Smooth muscle cell (in vitro differentiated cells): ENCODE measurements around the gene CADM3. TPM values are rescaled to one million over a fixed set of nuclear protein-coding genes. Genes with fewer than 3 reads are reported as not detected.

Source experiments
- DNase-seq: peaks from one replicate; lab custom pipeline; 2025; ENCODE audit not compliant: unreplicated experiment; lab: John Stamatoyannopoulos, UW
- H2AFZ ChIP-seq: fragments of 200-600 bp; sonication (generic); 2 replicates; pipeline ENCODE4 v1.6.0; 2016; ENCODE audit warnings: antibody characterized with exemption, low read depth, mild to moderate bottlenecking
- H3F3A ChIP-seq: fragments of 200-600 bp; sonication (generic); 2 replicates; pipeline ENCODE4 v1.6.0; 2017; ENCODE audit warnings: antibody characterized with exemption, low read depth
- H3K27ac ChIP-seq: fragments of 200-600 bp; sonication (generic); 2 replicates; pipeline ENCODE4 v1.5.1; 2016; ENCODE audit warnings: low read depth, mild to moderate bottlenecking
- H3K27me3 ChIP-seq: fragments of 200-600 bp; sonication (generic); 2 replicates; pipeline ENCODE4 v1.6.1; 2016; ENCODE audit warnings: low read depth, mild to moderate bottlenecking
- H3K36me3 ChIP-seq: fragments of 200-600 bp; sonication (generic); 2 replicates; pipeline ENCODE4 v1.5.1; 2016; ENCODE audit warnings: low read depth
- H3K4me1 ChIP-seq: fragments of 200-600 bp; sonication (generic); 2 replicates; pipeline ENCODE4 v1.5.1; 2016; ENCODE audit warnings: low read depth
- H3K4me2 ChIP-seq: fragments of 200-600 bp; sonication (generic); 2 replicates; pipeline ENCODE4 v1.6.0; 2016; ENCODE audit warnings: mild to moderate bottlenecking
- H3K4me3 ChIP-seq: fragments of 200-600 bp; sonication (generic); 2 replicates; pipeline ENCODE4 v1.5.1; 2016; ENCODE audit warnings: mild to moderate bottlenecking
- H3K79me2 ChIP-seq: fragments of 200-600 bp; sonication (generic); 2 replicates; pipeline ENCODE4 v1.6.0; 2016; ENCODE audit warnings: low read depth, mild to moderate bottlenecking
- H3K9ac ChIP-seq: fragments of 200-600 bp; sonication (generic); 2 replicates; pipeline ENCODE4 v1.6.0; 2016; ENCODE audit warnings: low read depth
- H3K9me3 ChIP-seq: fragments of 200-600 bp; sonication (generic); replicated peaks from 2 replicates; pipeline ENCODE4 v1.5.1; 2016; ENCODE audit warnings: low read depth
- H4K20me1 ChIP-seq: fragments of 200-600 bp; sonication (generic); 2 replicates; pipeline ENCODE4 v1.6.0; 2016; ENCODE audit warnings: low read depth
- WGBS: methylation state at CpG from one replicate; pipeline ENCODE4 v1.1.7; 2016; ENCODE audit warnings: low lambda C conversion rate; 5-methylcytosine and 5-hydroxymethylcytosine counted together
- polyA plus RNA-seq: library from polyadenylated mRNA; unstranded; fragments of >200 nt; fragmentation: Nextera tagmentation; extraction: Ambion mirVana; gene quantifications from 2 replicates; pipeline ENCODE4 v1.2.1, GENCODE V29; 2016
- total RNA-seq: library from RNA; depleted of rRNA; stranded (reverse); fragments of >200 nt; gene quantifications from 2 replicates; pipeline ENCODE4 v1.2.3, GENCODE V29; 2014
- TF ChIP-seq, protein P1 (sequence below): fragments of 200-600 bp; sonication (generic); IDR thresholded peaks from 2 replicates; pipeline ENCODE4 v1.5.1; 2017; ENCODE audit warnings: borderline replicate concordance, mild to moderate bottlenecking, antibody characterized with exemption; ENCODE audit not compliant: insufficient read depth, poor library complexity, severe bottlenecking

Gene CADM3
- total and polyA plus RNA-seq, 2 experiments from 2014 or later: 0.90 to 1.2 TPM

DNA sequence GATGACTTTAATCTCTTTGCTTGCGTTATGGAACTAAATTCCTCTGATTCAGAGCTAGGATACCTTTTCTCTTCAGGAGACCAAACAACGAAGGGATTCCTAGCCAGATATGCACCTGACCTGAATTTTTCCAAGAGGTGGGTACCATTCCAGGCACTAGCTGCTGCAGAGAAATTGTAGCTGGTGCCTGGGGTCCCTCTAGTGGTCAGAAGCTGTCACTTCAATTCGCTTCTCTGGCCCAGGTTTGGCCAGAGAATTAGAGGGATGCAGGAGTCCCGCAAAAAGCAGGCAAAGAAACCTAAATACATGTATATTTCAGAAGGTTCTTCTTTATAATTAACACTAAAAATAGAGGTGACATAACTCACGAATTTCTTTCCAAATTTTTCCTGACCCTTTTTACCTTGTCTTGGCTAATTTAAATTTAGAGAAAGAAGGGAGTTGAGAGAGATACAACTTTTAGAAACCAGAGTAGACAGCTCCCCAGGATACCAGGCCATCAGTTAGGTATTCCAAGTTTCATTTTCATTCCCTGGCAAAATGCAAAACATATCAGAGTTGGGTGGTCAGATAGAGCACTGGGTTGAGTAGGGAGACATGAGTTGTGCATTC lies 42.8 kb downstream of the CADM3 start:
- DNase-seq: no peak
- H3K4me1 ChIP-seq: no peaks in the 10 kb centered on the region
- H3K27ac ChIP-seq: no peak overlapping the region
- H3F3A ChIP-seq: no peaks in the 10 kb centered on the region
- H2AFZ ChIP-seq: no peak overlapping the region
- WGBS: 12% methylated on average over 5 of the region's 5 CpGs
- TF ChIP-seq, protein P1, sequence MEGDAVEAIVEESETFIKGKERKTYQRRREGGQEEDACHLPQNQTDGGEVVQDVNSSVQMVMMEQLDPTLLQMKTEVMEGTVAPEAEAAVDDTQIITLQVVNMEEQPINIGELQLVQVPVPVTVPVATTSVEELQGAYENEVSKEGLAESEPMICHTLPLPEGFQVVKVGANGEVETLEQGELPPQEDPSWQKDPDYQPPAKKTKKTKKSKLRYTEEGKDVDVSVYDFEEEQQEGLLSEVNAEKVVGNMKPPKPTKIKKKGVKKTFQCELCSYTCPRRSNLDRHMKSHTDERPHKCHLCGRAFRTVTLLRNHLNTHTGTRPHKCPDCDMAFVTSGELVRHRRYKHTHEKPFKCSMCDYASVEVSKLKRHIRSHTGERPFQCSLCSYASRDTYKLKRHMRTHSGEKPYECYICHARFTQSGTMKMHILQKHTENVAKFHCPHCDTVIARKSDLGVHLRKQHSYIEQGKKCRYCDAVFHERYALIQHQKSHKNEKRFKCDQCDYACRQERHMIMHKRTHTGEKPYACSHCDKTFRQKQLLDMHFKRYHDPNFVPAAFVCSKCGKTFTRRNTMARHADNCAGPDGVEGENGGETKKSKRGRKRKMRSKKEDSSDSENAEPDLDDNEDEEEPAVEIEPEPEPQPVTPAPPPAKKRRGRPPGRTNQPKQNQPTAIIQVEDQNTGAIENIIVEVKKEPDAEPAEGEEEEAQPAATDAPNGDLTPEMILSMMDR: peak; percentile 78
- H3K4me2 ChIP-seq: no peak overlapping the region
- no peaks in the 10 kb centered on the region for H4K20me1 ChIP-seq
- H3K4me3 ChIP-seq: no peak overlapping the region
- H3K9me3 ChIP-seq: no peaks in the 10 kb centered on the region
- H3K79me2 ChIP-seq: no peaks in the 10 kb centered on the region
- H3K9ac ChIP-seq: no peak overlapping the region
- peaks cover 12% of the 10 kb centered on the region for H3K27me3 ChIP-seq
- no peaks in the 10 kb centered on the region for H3K36me3 ChIP-seq

DNA sequence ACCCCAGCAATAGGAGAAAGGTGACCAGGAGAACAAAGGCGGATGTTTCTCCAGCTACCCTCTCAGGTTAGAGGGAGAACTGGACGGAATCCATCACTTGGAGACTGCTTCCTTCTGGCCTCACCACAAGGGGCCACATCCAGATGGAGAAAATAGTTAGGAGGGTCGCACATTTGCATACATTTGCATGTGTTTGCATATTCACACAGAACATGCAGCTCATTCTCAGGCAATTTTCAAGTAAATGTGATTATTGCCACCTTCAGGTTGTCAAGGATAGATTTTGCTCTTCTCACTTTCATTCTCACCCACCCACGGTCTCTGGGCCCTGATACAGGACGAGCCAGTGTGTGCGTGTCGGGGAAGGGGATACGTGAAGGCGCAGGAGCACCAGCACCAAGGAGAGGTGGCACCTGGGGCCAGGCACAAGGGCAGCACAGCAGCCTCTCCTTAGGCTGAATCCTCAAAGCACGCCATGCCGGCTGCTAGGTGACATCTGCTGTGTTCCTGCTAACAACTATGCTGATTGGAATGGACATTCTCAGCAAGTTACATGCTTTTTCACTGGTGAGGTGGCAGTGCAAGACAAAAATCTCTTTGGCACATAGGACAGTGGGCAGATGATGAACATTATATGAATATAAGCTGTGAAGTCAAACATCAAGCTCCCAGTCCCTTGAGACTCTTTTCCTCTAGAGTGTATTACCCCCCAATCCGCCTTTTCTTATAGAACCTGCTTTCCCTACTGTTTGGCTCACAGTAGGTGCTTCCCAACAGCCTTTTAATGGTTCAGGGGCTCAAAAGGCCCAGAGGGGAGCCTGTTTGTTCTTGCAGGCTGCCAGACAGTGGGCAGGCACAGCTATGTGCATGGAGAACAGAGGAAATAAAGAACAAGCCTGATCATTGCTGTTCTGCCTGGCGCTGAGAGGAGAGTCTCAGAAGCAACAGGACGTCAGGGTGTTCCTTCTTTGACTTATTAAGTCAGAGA lies 47.5 kb downstream of the CADM3 start:
- Histone ChIP-seq H3K4me3 (no peak overlapping the region), H4K20me1 (no peaks in the 10 kb centered on the region), H3K9ac (no peak overlapping the region), H3K36me3 (no peaks in the 10 kb centered on the region), H3K9me3 (no peaks in the 10 kb centered on the region), H2AFZ (no peak overlapping the region), H3K4me1 (no peaks in the 10 kb centered on the region), H3K4me2 (no peak overlapping the region), H3K79me2 (no peaks in the 10 kb centered on the region), H3K27ac (no peak overlapping the region), H3K27me3 (peaks cover 12% of the 10 kb centered on the region), H3F3A (no peaks in the 10 kb centered on the region)
- DNase-seq: no peak
- WGBS: 66% methylated on average over 14 of the region's 14 CpGs
- TF ChIP-seq, protein P1: no peak

DNA sequence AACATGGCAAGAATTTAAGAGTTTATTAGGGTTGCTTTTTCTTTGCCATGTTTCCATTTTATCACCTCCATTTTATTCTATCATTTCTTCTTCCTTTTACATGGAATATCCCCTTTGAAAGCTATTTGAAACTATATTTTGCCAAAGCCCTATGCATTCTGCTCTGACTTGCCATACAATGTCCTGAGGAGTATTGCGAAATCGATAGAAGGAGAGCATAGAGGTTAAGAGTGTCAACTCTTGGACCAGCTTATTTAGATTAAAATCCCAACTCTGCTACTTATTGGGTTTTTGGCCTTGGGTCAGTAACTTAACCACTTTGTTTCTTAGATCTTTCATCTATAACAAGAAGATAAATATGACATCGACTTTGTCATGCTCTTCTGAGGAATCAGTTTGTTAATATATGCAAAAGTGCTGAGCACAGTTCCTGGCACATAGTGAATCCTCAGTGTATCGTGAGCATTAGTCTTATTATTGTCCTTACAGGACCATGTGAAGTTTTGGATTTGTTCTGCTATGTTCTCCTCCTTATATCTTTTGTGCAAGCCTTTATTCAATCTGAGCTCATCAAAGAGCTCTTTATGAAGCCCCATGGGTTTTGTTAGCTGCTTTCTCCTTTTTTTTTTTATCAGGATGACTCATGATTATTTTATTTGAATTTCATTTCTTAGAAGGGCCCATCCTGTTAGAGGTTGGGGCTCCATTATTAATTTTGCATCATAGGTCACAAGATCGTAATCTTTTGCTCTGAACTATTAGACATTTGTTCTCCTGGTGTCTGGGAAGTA lies 50.9 kb downstream of the CADM3 start:
- Histone ChIP-seq H3K79me2 (no peaks in the 10 kb centered on the region), H3K9ac (no peak overlapping the region), H3K36me3 (no peaks in the 10 kb centered on the region), H2AFZ (no peak overlapping the region), H3K9me3 (no peaks in the 10 kb centered on the region), H4K20me1 (no peaks in the 10 kb centered on the region), H3K4me2 (no peak overlapping the region), H3F3A (no peaks in the 10 kb centered on the region), H3K4me3 (no peak overlapping the region), H3K4me1 (no peaks in the 10 kb centered on the region), H3K27ac (no peak overlapping the region), H3K27me3 (no peaks in the 10 kb centered on the region)
- TF ChIP-seq, protein P1: no peak
- DNase-seq: no peak
- WGBS: 96% methylated on average over 5 of the region's 5 CpGs
